ENCODE results near the gene NRF1. TPM values are rescaled to one million over a fixed set of nuclear protein-coding genes. Genes with fewer than 3 reads are reported as not detected.

NRF1 gene
- total and polyA plus RNA-seq, 10 of the 15 experiments (the other 5 are each of a cell fraction or from before 2014, with no cell fraction given), result 3.5 to 23.1 (median 13.5) TPM

- ChIA-PET SMC1A (ENCODE audit: uncharacterized antibody, unreplicated experiment) (interaction anchor here (1.2 kb wide), 1 partner anchor 65 kb away, joined by 3 read pairs; no protein-coding TSS in a partner anchor), CTCF (interaction anchor here (1.4 kb wide), 1 partner anchor 290 kb away, joined by 3 read pairs; no protein-coding TSS in a partner anchor), RAD21 (ENCODE audit: unreplicated experiment) (no interaction called here), POLR2A (interaction anchor here (0.5 to 1.8 kb wide), 2 partner anchors 18 to 40 kb away, joined by 4 read pairs; no protein-coding TSS in a partner anchor)
- Histone ChIP-seq H3K9me3 (replicated peaks; ENCODE audit: control insufficient read depth, insufficient read depth, low read length) (no peaks in the 10 kb centered on the region), H4K20me1 (ENCODE audit: control insufficient read depth, insufficient read depth) (no peaks in the 10 kb centered on the region), H3K27me3 (replicated peaks in 1 of 2; ENCODE audit: control insufficient read depth in 2 of 2, insufficient read depth in 2 of 2, low read length in 1 of 2) (no peaks in the 10 kb centered on the region), H3K36me3 (ENCODE audit: control insufficient read depth in 2 of 2, insufficient read depth in 2 of 2, low read length in 1 of 2) (peaks cover 6 to 11% of the 10 kb centered on the region in 2 experiments; a peak in 3 of 4 replicates), H3K9ac (ENCODE audit: control insufficient read depth, insufficient read depth, low read length) (no peak overlapping the region), H3K4me2 (ENCODE audit: control insufficient read depth, insufficient read depth) (no peak overlapping the region), H3K4me1 (ENCODE audit: control insufficient read depth, insufficient read depth, low read length) (no peaks in the 10 kb centered on the region), H3K79me2 (ENCODE audit: control insufficient read depth, insufficient read depth, low read length) (no peaks in the 10 kb centered on the region), H2AFZ (ENCODE audit: control insufficient read depth, low read depth, low read length) (no peak overlapping the region), H3K27ac (ENCODE audit: control insufficient read depth, insufficient read depth) (no peak overlapping the region), H3K4me3 (no peak overlapping the region)
- intact Hi-C loops (cut with micrococcal nuclease; ENCODE audit: unreplicated experiment), result loop anchor here (10.0 kb wide), 1 partner anchor 215 kb away; the partner anchor contains the start of gene SMKR1
- FAIRE-seq (no peak), DNase-seq (ENCODE audit: low read depth, low spot score) (no peak), ATAC-seq (no peak)
- 90% methylated on average over 6 of the region's 6 CpGs for WGBS (ENCODE audit: insufficient coverage, insufficient replicate concordance, low lambda C conversion rate, missing lambda C conversion rate)
- BruUV-seq (replicated peaks), result no TSS peak
- in situ Hi-C loops (cut with MboI), result no loop called here
- TF ChIP-seq CBX3 (IDR thresholded peaks at IDR 0.05; ENCODE audit: borderline replicate concordance, low read depth) (no peak), RUNX3 (IDR thresholded peaks at IDR 0.05; ENCODE audit: low read length) (no peak), CEBPB (IDR thresholded peaks at IDR 0.05; ENCODE audit: borderline replicate concordance in 1 of 2, low read depth in 2 of 2, low read length in 2 of 2) (no peak), IKZF2 (IDR thresholded peaks at IDR 0.05) (no peak), IRF5 (IDR thresholded peaks at IDR 0.05; ENCODE audit: borderline replicate concordance) (no peak), ZNF274 (IDR thresholded peaks at IDR 0.05; ENCODE audit: insufficient read depth, insufficient read length) (no peak), TBL1XR1 (IDR thresholded peaks at IDR 0.05; ENCODE audit: low read depth, low read length) (no peak), RAD21 (IDR thresholded peaks at IDR 0.05; ENCODE audit: insufficient read depth, low read depth, low read length) (no peak), PBX3 (IDR thresholded peaks at IDR 0.05; ENCODE audit: insufficient replicate concordance, low read depth, low read length) (no peak)
Observed at GRCh38 chr7:129719980-129720732, 108.6 kb downstream of the NRF1 start.
